GOT3 (cell line): ENCODE results near the gene FOXD4L1.
"Not testable (repeated sequence)": the region's sequence is repeated elsewhere in the genome, so short reads cannot be mapped to it uniquely, and the experiment has no call there.

Experiments
- DNase-seq: peaks from one replicate; lab custom pipeline; 2025; ENCODE audit warnings: mixed read lengths; lab: John Stamatoyannopoulos, UW

FOXD4L1 gene

DNA sequence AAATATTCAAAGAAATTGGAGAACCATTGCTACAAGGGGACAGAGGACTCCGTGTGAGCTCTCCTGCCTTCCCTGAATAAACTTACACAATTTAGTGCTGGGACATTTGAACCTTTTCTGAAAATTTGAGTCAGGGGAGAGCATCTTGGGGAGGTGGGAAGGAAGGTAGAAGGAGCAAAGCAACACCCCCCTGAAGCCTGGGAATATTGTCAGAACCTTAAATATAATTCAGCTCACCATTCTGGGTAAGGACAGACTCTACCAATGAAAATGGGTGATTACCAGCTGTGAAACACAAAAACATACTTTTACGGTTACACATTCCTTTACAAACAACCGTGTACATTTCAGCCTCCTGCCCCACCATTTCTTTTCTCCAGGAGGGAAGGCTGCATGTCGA is at the start of gene FOXD4L1:
Gene FOXD4L1 (plus strand): TSS at position 301 of the 400 bp plus-strand sequence. CDS start 592 bp downstream, outside the sequence.
- not testable (repeated sequence) for DNase-seq

DNA sequence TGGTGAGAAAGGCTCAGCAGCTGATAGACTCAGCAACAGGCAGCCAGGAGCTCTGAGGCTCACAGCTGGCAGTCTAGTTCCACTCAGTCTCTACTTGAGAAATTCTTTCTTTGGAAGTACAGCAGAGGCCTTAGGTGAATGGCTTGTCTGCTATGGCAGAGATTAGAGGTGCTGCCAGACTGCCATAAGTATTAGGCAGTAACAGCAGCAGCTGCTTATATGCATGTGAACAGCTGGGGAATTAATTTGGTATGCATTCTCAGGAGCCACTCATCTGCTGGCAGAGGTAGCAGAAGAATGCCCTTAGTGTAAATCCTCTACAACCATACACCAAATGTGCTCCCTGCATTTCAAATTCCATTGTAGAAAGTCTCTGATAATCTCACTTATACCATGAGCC is 32.7 kb upstream of the FOXD4L1 start:
- not testable (repeated sequence) for DNase-seq

DNA sequence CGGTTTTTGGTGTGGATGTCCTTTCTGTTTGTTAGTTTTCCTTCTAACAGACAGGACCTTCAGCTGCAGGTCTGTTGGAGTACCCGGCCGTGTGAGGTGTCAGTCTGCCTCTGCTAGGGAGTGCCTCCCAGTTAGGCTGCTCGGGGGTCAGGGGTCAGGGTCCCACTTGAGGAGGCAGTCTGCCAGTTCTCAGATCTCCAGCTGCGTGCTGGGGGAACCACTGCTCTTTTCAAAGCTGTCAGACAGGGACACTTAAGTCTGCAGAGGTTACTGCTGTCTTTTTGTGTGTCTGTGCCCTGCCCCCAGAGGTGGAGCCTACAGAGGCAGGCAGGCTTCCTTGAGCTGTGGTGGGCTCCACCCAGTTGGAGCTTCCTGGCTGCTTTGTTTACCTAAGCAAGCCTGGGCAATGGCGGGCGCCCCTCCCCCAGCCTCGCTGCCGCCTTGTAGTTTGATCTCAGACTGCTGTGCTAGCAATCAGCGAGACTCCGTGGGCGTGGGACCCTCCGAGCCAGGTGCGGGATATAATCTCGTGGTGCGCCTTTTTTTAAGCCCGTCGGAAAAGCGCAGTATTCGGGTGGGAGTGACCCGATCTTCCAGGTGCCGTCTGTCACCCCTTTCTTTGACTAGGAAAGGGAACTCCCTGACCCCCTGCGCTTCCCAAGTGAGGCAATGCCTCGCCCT is 21.6 kb upstream of the FOXD4L1 start:
- DNase-seq: not testable (repeated sequence)

DNA sequence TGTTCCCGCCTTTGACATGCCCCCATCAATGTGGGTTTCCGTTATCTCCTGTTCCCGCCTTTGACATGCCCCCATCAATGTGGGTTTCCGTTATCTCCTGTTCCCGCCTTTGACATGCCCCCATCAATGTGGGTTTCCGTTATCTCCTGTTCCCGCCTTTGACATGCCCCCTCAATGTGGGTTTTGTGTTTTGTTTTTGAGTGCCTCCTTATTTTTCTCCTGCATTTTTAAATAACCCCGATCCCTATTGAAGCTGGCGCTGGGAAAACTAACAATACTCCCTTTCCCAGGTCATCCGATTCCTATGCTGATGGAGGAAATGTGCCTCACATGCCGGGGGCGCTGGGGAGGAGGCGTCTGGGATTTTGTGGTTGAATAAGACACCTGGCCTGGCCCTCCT is 1.9 kb upstream of the FOXD4L1 start:
- DNase-seq: not testable (repeated sequence)

DNA sequence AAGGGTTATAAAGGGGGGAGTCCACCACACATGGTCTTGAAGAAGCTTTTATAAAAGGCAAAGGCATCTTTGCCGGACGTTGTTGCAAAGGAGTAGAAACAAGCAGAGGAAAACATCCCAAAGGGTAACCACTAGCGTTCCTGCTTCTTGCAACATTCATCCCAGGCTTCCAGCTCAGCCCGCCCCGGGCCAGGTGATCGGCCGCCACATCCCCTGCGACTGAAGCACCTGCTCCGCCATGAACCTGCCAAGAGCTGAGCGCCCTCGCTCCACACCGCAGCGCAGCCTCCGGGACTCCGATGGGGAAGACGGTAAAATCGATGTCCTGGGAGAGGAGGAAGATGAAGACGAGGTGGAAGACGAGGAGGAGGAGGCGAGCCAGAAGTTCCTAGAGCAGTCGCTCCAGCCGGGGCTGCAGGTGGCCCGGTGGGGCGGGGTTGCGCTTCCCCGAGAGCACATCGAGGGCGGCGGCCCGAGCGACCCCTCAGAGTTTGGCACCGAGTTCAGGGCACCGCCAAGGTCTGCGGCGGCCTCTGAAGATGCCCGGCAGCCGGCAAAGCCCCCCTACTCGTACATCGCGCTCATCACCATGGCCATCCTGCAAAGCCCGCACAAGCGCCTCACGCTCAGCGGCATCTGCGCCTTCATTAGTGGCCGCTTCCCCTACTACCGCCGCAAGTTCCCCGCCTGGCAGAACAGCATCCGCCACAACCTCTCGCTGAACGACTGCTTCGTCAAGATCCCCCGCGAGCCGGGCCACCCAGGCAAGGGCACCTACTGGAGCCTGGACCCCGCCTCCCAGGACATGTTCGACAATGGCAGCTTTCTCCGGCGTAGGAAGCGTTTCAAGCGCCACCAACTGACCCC is 787 bp downstream of the FOXD4L1 start:
- not testable (repeated sequence) for DNase-seq

DNA sequence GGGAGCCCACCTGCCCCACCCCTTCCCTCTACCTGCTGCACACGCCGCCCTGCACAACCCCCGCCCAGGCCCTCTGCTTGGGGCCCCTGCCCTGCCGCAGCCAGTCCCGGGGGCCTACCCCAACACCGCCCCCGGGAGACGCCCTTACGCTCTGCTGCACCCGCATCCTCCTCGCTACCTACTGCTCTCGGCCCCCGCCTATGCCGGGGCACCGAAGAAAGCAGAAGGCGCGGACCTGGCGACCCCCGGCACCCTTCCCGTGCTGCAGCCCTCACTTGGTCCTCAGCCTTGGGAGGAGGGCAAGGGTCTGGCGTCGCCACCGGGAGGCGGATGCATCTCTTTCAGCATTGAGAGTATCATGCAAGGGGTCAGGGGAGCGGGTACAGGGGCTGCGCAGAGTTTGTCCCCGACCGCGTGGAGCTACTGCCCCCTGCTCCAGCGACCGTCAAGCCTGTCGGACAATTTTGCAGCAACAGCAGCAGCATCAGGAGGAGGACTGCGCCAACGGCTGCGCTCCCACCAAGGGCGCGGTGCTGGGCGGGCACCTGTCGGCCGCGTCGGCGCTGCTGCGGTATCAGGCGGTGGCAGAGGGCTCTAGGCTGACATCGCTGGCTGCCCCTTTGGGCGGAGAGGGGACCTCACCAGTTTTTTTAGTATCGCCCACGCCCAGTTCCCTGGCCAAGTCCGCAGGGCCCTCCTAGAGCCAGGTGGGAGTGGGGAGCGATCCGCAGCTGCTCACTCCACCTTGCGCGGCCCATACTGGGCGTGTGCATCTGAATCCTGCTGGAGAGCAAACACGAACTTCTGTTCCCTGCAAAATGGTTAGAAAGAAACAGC is 1.6 kb downstream of the FOXD4L1 start:
- not testable (repeated sequence) for DNase-seq

- not testable (repeated sequence) for DNase-seq
Measured at GRCh38 chr2:113500723-113501038, 2.2 kb downstream of the FOXD4L1 start.

DNA sequence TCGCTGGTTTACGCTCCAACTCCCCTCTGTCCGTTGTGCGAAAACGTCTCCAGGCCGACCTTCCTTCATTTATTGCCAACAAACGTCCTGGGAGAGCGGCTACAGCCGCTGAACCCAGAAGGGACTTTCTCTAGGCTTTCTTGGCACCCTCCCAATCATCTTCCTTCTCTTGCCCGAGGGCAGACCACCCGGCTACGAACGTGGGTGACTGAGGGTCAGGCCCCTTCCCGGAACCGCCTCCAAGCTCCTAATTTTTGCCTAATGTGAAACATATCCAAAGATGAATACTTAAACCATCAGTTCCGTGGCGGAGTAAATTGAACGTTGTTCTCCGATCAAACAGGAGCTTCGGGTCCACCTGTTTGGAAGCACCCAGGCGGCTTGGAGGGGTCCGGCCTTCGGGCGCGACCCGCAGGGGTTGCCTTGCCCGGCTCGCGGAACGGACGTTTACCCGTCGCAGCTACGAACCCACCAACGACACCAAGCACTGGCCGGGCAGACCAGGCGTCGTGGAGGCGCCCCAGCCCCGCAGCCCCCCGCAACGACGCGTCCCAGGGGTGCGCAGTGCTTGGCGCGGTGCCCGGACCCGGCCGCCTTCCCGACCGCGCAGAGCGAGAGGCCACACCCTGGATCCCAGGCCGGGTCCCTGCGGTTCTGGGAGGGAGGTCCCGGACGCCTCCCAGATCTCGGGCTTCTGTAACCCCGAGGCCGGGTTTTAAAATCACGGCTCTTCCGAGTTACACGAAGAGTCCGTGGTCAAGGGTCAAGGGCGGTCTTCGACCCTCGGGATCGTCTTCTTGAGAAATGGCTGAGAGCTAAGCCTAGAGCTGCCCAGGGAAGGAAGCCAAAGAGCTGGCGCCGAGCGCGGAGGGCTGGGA is 4.0 kb downstream of the FOXD4L1 start:
- DNase-seq: not testable (repeated sequence)

GRCh38 chr2:113503094-113504042 is 4.9 kb downstream of the FOXD4L1 start:
- not testable (repeated sequence) for DNase-seq

GRCh38 chr2:113504081-113504480 is 5.6 kb downstream of the FOXD4L1 start:
- DNase-seq: not testable (repeated sequence)

- not testable (repeated sequence) for DNase-seq
Measured at GRCh38 chr2:113507394-113508140, 9.1 kb downstream of the FOXD4L1 start.

- DNase-seq: not testable (repeated sequence)
Measured at GRCh38 chr2:113508187-113508586, 9.7 kb downstream of the FOXD4L1 start.

DNA sequence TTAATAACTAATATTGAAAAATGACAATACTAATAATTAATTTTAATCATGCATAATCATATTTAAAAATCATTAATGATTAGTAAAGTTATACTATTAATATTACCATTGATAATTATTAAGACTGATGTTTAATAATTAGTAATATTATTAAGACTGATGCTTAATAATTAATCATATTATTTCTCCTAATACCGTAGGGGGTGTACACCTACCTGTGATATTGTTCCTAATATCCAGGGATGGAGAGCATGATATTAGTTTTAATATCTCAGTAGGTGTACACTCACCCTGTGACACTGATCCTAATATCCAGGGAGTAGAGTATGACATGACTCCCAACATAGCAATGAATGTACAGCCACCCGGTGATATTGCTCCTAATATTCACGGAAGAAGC is 12.4 kb downstream of the FOXD4L1 start:
- DNase-seq: not testable (repeated sequence)

DNA sequence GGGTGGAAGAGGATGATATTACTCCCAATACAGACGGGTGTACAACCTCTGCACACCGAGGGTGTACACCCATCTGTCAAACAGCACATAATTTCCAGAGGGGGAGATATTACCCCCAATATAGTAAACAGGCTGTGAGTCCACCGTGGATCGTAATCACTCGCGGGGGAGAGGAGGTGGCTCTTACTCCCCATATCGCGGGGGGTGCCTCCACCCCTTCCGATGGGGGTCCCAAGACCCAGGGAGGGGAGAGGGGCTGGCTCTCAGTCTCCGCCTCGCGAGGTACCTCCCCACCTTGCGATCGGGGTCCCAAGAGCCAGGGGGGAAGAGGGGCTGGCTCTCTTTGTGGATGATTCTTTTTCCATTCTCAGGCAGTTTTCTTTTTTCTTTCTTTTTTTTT is 13.4 kb downstream of the FOXD4L1 start:
- not testable (repeated sequence) for DNase-seq

DNA sequence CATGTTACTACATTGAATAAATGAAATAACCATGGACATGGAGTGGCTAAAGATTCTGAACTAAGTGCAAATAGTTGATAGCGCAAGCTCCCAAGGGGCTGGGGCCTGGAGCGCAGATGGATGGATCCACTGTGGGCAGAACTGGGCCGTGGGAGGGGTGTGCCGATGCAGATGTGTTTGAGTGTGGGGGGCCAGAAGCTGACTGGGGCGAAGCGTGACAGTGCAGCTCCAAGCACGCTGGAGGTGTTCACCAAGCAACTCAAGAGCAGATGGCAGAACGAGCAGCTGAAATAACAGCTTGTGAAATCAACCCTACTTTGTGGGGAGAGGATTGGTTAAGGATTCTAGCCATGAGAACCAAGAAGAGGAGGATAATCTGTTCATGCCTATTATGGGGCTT is 17.0 kb downstream of the FOXD4L1 start:
- DNase-seq: not testable (repeated sequence)

DNA sequence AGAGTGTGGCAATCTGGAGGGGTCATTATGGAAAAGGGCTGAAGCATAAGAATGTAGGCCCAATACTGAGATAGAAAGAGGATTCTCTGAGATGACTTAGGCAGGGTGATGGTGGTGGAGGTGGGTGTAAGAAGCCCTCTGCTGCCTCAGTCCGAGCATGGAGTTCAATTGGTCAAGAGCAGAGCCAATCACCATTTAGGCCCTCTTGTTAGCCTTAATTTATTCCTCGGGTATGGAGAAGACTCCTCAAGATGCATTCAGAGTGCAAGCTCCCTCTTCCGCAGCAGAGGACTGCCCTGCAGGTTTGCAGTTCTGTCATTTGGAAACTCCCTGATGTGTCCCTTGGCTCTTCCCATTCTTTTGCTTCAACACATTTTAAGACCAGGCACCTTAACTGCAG is 17.5 kb downstream of the FOXD4L1 start:
- not testable (repeated sequence) for DNase-seq

DNA sequence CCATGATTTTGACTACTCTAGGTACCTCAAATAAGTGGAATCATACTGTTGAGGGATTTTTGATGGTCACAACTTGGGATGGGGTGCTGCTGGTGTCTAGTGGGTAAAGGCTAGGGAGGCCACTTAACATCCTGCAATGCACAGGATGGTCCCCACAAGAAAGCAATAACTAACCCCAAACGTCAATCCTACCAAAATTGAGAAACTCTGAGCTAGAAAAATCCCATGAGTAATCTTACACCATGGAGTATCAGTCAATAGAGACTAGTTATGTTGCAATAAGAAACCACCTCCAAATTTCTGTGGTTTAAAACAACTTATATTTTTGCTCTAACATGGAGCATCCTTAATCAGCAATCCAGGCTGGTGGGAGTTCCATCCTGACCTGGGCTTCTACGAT is 18.6 kb downstream of the FOXD4L1 start:
- DNase-seq: not testable (repeated sequence)

GRCh38 chr2:113520837-113521236 is 22.4 kb downstream of the FOXD4L1 start:
- not testable (repeated sequence) for DNase-seq

DNA sequence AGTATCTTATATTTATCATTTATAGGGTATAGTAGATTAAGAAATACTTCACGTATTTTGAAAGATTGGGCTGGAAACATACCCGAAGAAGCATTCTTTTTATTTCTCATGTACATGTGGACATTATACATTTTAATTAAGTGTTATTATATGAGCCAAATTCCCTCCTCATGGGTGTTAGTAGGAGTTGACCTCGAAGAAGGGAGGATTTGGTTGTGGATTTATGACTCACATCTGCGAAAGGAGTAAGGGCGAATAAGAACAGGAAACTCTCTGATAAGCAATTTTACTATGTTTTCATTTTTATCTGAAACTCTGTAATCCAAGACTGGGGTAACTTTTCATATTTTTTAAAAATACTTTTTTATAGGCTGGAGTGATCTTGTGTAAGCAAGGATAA is 23.0 kb downstream of the FOXD4L1 start:
- DNase-seq: not testable (repeated sequence)
